Stimulated activated CD8-positive, alpha-beta memory T cell treated with anti-CD3 and anti-CD28 coated beads, Interleukin-7, amount 100 ng/mL, for 24 hours (primary cell): ENCODE data around the gene ZNF593OS.

Experiments used
- DNase-seq: peaks from one replicate; pipeline ENCODE4 v3.0.0-alpha.2; 2020; ENCODE audit warnings: low read depth

Gene ZNF593OS

GRCh38 chr1:26171084-26172072 is at the start of gene ZNF593OS:
TSS of gene ZNF593OS (minus strand) at chr1:26171832. CDS start at chr1:26171661, 171 bp downstream.
- DNase-seq = no peak

GRCh38 chr1:26221094-26221493 is 49.5 kb upstream of the ZNF593OS start:
- DNase-seq = no peak

- no peak for DNase-seq
Measured at GRCh38 chr1:26220199-26220912, 48.7 kb upstream of the ZNF593OS start.

GRCh38 chr1:26218906-26219494 is 47.4 kb upstream of the ZNF593OS start:
- no peak for DNase-seq

GRCh38 chr1:26215246-26215645 is 43.6 kb upstream of the ZNF593OS start:
- no peak for DNase-seq

GRCh38 chr1:26213335-26213905 is 41.8 kb upstream of the ZNF593OS start:
- DNase-seq = no peak

- no peak for DNase-seq
Measured at GRCh38 chr1:26212726-26213125, 41.1 kb upstream of the ZNF593OS start.

GRCh38 chr1:26210147-26210870 is 38.7 kb upstream of the ZNF593OS start:
- DNase-seq = no peak

GRCh38 chr1:26203642-26204318 is 32.1 kb upstream of the ZNF593OS start:
- DNase-seq = no peak

GRCh38 chr1:26200413-26200812 is 28.8 kb upstream of the ZNF593OS start:
- DNase-seq = no peak

GRCh38 chr1:26197813-26198212 is 26.2 kb upstream of the ZNF593OS start:
- DNase-seq = no peak

- no peak for DNase-seq
Measured at GRCh38 chr1:26197301-26197700, 25.7 kb upstream of the ZNF593OS start.

- DNase-seq = no peak
Measured at GRCh38 chr1:26195805-26196204, 24.2 kb upstream of the ZNF593OS start.

- DNase-seq = no peak
Measured at GRCh38 chr1:26191739-26192138, 20.1 kb upstream of the ZNF593OS start.

GRCh38 chr1:26190373-26190987 is 18.8 kb upstream of the ZNF593OS start, which contains the start of gene CATSPER4:
TSS of gene CATSPER4 (plus strand) at chr1:26190602. CDS start at chr1:26190628, 26 bp downstream.
- DNase-seq = no peak

GRCh38 chr1:26189751-26190275 is 18.2 kb upstream of the ZNF593OS start:
- no peak for DNase-seq

- no peak for DNase-seq
Measured at GRCh38 chr1:26189331-26189730, 17.7 kb upstream of the ZNF593OS start.

GRCh38 chr1:26188477-26188876 is 16.8 kb upstream of the ZNF593OS start:
- DNase-seq = no peak

GRCh38 chr1:26187882-26188281 is 16.2 kb upstream of the ZNF593OS start:
- no peak for DNase-seq

GRCh38 chr1:26184883-26185282 is 13.3 kb upstream of the ZNF593OS start:
- DNase-seq = no peak
